Bronchial smooth muscle cell (primary cell): ENCODE data around the gene STRN. TPM values are rescaled to one million over a fixed set of nuclear protein-coding genes. Genes with fewer than 3 reads are reported as not detected.

Experiments used
- total RNA-seq: library from RNA; depleted of rRNA; stranded (reverse); fragments of >200 nt; gene quantifications from 2 replicates; pipeline ENCODE4 v1.2.1, GENCODE V29; 2014

Gene STRN, protein sequence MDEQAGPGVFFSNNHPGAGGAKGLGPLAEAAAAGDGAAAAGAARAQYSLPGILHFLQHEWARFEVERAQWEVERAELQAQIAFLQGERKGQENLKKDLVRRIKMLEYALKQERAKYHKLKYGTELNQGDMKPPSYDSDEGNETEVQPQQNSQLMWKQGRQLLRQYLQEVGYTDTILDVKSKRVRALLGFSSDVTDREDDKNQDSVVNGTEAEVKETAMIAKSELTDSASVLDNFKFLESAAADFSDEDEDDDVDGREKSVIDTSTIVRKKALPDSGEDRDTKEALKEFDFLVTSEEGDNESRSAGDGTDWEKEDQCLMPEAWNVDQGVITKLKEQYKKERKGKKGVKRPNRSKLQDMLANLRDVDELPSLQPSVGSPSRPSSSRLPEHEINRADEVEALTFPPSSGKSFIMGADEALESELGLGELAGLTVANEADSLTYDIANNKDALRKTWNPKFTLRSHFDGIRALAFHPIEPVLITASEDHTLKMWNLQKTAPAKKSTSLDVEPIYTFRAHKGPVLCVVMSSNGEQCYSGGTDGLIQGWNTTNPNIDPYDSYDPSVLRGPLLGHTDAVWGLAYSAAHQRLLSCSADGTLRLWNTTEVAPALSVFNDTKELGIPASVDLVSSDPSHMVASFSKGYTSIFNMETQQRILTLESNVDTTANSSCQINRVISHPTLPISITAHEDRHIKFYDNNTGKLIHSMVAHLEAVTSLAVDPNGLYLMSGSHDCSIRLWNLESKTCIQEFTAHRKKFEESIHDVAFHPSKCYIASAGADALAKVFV
- total RNA-seq, result 10.1 and 11.7 TPM in 2 replicates

GRCh38 chr2:36966370-36967235 lies at the start of gene STRN:
Gene STRN, minus strand, starts transcription at chr2:36966536. Its CDS starts 73 bp downstream, at chr2:36966463.

Other genes starting within 250 kb of the STRN start
- 13.8 and 13.9 TPM in 2 replicates for gene HEATR5B, start 117.8 kb upstream of the STRN start, total RNA-seq
- 3.2 and 3.7 TPM in 2 replicates for gene GPATCH11, start 118.0 kb upstream of the STRN start, total RNA-seq
- gene EIF2AK2, start 190.4 kb upstream of the STRN start, total RNA-seq, result 13.4 and 21.9 TPM in 2 replicates
- not detected in 2 replicates for gene SULT6B1, start 222.1 kb upstream of the STRN start, total RNA-seq
- 6.5 and 15.4 TPM in 2 replicates for gene CEBPZOS, start 230.0 kb upstream of the STRN start, total RNA-seq